ENCODE measurements around the gene MON1B. TPM values are rescaled to one million over a fixed set of nuclear protein-coding genes. Genes with fewer than 3 reads are reported as not detected.

Gene MON1B
- total and polyA plus RNA-seq, 9 of the 15 experiments (the other 6 are each of a cell fraction or from before 2014, with no cell fraction given): 5.0 to 66.0 (median 12.6) TPM

GRCh38 chr16:77191259-77191969, 424 bp downstream of the MON1B start (continued):
- TF ChIP-seq ZNF512 (tag; IDR thresholded peaks at IDR 0.05): no peak
- no peak for TF ChIP-seq ZBED1 (IDR thresholded peaks at IDR 0.05)
- TF ChIP-seq FOS (IDR thresholded peaks at IDR 0.05; ENCODE audit: extremely low read depth, insufficient read length): no peak
- peak in 1 of 2 experiments; percentile 32 for TF ChIP-seq E2F6 (IDR thresholded peaks at IDR 0.05; ENCODE audit: borderline replicate concordance in 1 of 2, extremely low read depth in 1 of 2, insufficient read depth in 1 of 2, insufficient read length in 1 of 2, low read depth in 1 of 2, low read length in 1 of 2, poor library complexity in 1 of 2, severe bottlenecking in 1 of 2)
- no peak for TF ChIP-seq ZKSCAN3 (CRISPR knock-in tag; IDR thresholded peaks at IDR 0.05)
- no peak for TF ChIP-seq ZNF717 (CRISPR knock-in tag; IDR thresholded peaks at IDR 0.05)
- TF ChIP-seq PPARD (CRISPR knock-in tag; IDR thresholded peaks at IDR 0.05): no peak
- 0 out of 2 replicates have a peak, but pooled peaks have one; percentile 63 for TF ChIP-seq NR2C2 (CRISPR knock-in tag; IDR thresholded peaks at IDR 0.05)
- TF ChIP-seq NR2C2 (tag; IDR thresholded peaks at IDR 0.05): peak; percentile 97
- TF ChIP-seq ZNF134 (CRISPR knock-in tag; conservative IDR thresholded peaks at IDR 0.05): no peak
- no peak for TF ChIP-seq ZNF224 (CRISPR knock-in tag; IDR thresholded peaks at IDR 0.05)
- no peak for TF ChIP-seq ZNF408 (CRISPR knock-in tag; IDR thresholded peaks at IDR 0.05; ENCODE audit: low read depth)
- no peak for TF ChIP-seq ZNF395 (CRISPR knock-in tag; IDR thresholded peaks at IDR 0.05)
- no peak for TF ChIP-seq TAF15 (IDR thresholded peaks at IDR 0.05; ENCODE audit: low read depth, low read length)
- TF ChIP-seq HNRNPLL (IDR thresholded peaks at IDR 0.05; ENCODE audit: low read depth, low read length, poor library complexity, severe bottlenecking): no peak
- no peak for TF ChIP-seq ZNF212 (CRISPR knock-in tag; IDR thresholded peaks at IDR 0.05)
- peak; percentile 46; the same call in 1 of the 2 replicates for TF ChIP-seq NFRKB (IDR thresholded peaks at IDR 0.05; ENCODE audit: low read depth)
- TF ChIP-seq TGIF2 (CRISPR knock-in tag; IDR thresholded peaks at IDR 0.05): no peak
- TF ChIP-seq MAX (CRISPR knock-in tag; IDR thresholded peaks at IDR 0.05): no peak
- no peak for TF ChIP-seq ATF3 (IDR thresholded peaks at IDR 0.05)
- TF ChIP-seq ATF3 (CRISPR knock-in tag; conservative IDR thresholded peaks at IDR 0.05): no peak
- no peak for TF ChIP-seq FOXA3 (CRISPR knock-in tag; conservative IDR thresholded peaks at IDR 0.05 in 1 of 2, IDR thresholded peaks at IDR 0.05 in 1 of 2)
- TF ChIP-seq RCOR1 (IDR thresholded peaks at IDR 0.05; ENCODE audit: borderline replicate concordance in 1 of 2, low read depth in 2 of 2, low read length in 2 of 2): no peak
- TF ChIP-seq SIN3B (IDR thresholded peaks at IDR 0.05; ENCODE audit: low read depth): no peak

All from K562 (cell line).